ENCODE measurements around the gene ZSCAN22.

DNA sequence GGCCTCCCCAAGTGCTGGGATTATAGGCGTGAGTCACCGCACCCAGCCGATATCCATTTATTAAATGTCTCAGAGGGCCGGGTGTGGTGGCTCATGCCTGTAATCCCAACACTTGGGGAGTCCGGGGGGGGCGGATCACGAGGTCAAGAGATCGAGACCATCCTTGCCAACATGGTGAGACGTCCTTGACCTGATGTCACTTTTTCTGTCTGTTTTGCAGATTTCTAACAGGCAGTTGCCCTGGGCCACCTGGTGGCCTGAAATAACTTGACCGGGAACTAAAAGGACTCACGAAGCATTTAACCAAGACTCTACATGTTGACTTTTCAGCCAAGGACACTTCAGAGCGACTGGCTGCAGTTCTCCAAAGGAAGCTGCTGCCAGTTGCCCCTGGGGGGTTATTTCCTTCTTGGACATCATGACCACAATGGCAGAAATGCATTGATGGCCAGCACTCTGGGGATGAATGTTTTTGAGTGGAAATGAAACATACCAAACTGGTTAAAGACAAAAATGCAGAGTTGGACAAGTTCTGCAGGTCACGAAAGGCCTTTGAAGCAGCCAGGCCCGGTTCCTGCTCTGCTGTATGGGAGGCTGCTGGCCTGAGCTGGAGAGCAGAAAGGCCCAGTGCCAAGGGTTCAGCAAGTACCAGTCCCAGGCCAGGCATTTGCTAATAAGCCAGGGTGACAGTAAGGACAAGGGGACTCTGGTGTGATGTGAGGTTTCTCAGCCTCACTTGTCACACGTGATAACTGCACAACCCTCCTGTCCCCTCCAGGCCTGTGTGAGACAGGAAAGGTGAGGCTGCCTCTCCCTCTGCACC, 45.7 kb downstream of the ZSCAN22 start:
- TF ChIP-seq YY1 (IDR thresholded peaks at IDR 0.05; ENCODE audit: insufficient read depth, insufficient read length) (no peak), SUZ12 (IDR thresholded peaks at IDR 0.05; ENCODE audit: extremely low read depth, insufficient read depth, insufficient read length) (no peak)

Data from NT2/D1 (cell line).